ENCODE measurements around the gene MALRD1. TPM values are rescaled to one million over a fixed set of nuclear protein-coding genes. Genes with fewer than 3 reads are reported as not detected.
"Not testable (repeated sequence)": the region's sequence is repeated elsewhere in the genome, so short reads cannot be mapped to it uniquely, and the experiment has no call there.

The MALRD1 gene
- total and polyA plus RNA-seq, 3 donors from 2014 or later: 3.3 to 26.7 (median 19.3) TPM

DNA sequence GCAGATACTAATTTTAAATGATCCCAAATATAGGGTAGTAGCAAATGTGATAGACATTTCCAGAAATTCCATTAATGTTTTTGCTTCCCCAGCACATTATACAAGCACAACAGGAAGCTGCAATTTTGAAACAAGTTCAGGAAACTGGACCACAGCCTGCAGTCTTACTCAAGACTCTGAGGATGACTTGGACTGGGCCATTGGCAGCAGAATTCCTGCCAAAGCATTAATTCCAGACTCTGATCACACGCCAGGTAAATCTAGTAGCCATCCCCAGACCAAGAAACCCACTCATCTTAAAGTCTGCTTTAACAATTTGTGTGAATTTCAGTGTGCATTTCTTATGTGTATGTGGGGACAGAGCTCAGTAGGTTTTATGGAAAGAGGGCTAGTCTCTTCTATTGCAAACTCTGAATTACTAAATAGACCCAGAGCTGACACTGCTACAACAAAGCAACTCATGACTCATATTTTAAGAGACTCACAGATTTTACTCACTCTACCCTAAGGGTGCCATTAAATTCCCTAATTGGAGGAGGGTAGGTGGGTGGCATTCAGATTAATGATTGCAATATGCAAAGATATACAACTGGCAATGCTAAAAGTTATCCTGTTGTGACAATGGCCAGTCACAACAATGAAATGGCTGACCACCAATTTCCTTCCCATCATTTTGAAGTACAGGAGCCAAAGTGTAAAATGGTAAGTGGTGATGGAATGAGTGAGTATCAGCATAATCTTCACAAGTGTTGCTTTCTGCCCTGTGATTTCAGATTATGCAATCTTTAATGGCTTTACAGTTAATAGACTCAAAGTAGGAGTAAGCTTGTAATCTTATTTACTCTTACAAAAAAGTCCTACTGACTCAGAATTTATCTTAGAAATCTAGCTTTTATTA is 450.0 kb downstream of the MALRD1 start:
- H3K9me3 ChIP-seq: no peaks in the 10 kb centered on the region
- intact Hi-C loops (cut with DNase I; ENCODE audit: low total_unique reads): no loop called here
- no peak overlapping the region for H3K4me3 ChIP-seq
- TF ChIP-seq, protein P1, sequence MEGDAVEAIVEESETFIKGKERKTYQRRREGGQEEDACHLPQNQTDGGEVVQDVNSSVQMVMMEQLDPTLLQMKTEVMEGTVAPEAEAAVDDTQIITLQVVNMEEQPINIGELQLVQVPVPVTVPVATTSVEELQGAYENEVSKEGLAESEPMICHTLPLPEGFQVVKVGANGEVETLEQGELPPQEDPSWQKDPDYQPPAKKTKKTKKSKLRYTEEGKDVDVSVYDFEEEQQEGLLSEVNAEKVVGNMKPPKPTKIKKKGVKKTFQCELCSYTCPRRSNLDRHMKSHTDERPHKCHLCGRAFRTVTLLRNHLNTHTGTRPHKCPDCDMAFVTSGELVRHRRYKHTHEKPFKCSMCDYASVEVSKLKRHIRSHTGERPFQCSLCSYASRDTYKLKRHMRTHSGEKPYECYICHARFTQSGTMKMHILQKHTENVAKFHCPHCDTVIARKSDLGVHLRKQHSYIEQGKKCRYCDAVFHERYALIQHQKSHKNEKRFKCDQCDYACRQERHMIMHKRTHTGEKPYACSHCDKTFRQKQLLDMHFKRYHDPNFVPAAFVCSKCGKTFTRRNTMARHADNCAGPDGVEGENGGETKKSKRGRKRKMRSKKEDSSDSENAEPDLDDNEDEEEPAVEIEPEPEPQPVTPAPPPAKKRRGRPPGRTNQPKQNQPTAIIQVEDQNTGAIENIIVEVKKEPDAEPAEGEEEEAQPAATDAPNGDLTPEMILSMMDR (IDR thresholded peaks at IDR 0.05): no peak
- TF ChIP-seq POLR2A (IDR thresholded peaks at IDR 0.05): no peak
- H3K27me3 ChIP-seq: no peaks in the 10 kb centered on the region
- DNase-seq: no peak
- H3K4me1 ChIP-seq: no peaks in the 10 kb centered on the region
- H3K36me3 ChIP-seq (ENCODE audit: low read depth, missing control alignments): no peaks in the 10 kb centered on the region
- WGBS, 2 donors: 89 to 100% methylated on average over 1 of the region's 1 CpG
- no peak overlapping the region for H3K27ac ChIP-seq

DNA sequence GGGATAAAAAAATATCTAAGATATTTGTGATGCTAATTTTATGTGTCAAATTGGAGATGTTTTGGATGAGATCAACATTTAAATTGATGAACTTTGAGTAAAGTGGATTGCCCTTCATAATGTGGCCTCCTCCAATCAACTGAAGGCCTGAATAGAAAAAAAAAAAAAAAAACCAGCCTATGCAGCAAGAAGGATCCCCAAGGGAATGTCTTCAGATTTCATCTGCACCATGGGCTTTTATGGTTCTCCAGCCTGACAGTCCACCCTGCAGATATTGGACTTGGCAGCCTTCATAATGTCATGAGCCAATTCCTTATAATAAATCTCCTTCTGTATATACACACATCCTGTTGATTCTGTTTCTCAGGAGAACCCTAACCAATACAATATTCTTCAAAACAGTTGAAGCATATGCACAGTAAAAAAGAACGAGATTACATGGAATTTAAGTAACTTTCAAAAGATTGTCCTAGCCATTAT is 450.7 kb downstream of the MALRD1 start:
- 78 to 87% methylated on average over 1 of the region's 1 CpG for WGBS, 2 donors
- H3K9me3 ChIP-seq: no peaks in the 10 kb centered on the region
- intact Hi-C loops (cut with DNase I; ENCODE audit: low total_unique reads): no loop called here
- TF ChIP-seq POLR2A (IDR thresholded peaks at IDR 0.05): no peak
- TF ChIP-seq, protein P1 (IDR thresholded peaks at IDR 0.05): no peak
- no peak overlapping the region for H3K27ac ChIP-seq
- DNase-seq: no peak
- H3K4me3 ChIP-seq: no peak overlapping the region
- no peaks in the 10 kb centered on the region for H3K36me3 ChIP-seq (ENCODE audit: low read depth, missing control alignments)
- H3K4me1 ChIP-seq: no peaks in the 10 kb centered on the region
- H3K27me3 ChIP-seq: no peaks in the 10 kb centered on the region

DNA sequence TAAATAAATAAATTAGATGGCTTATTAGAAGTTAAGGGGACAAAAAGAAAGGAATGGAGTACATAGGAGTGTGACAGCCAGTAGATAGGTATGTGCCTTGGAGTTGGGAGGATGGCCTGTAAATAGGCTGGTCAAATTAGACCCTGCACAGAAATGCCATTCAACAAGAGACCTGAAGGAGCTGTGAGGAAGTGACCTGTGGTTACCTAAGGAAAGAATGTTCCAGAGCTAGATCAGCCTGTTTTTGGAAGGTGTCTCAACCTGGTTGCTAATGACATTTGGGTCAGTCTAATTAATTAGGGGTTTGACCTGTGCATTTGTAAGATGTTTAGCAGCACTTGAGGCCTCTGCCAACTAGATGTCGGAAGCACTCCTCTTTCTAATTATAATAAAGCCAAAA is 452.4 kb downstream of the MALRD1 start:
- H3K36me3 ChIP-seq (ENCODE audit: low read depth, missing control alignments): no peaks in the 10 kb centered on the region
- no peaks in the 10 kb centered on the region for H3K4me1 ChIP-seq
- intact Hi-C loops (cut with DNase I; ENCODE audit: low total_unique reads): no loop called here
- no peak for DNase-seq
- no peaks in the 10 kb centered on the region for H3K9me3 ChIP-seq
- no peak overlapping the region for H3K27ac ChIP-seq
- WGBS, 2 donors: 89 to 100% methylated on average over 1 of the region's 1 CpG
- H3K27me3 ChIP-seq: no peaks in the 10 kb centered on the region
- H3K4me3 ChIP-seq: no peak overlapping the region
- TF ChIP-seq POLR2A (IDR thresholded peaks at IDR 0.05): no peak
- TF ChIP-seq, protein P1 (IDR thresholded peaks at IDR 0.05): no peak

DNA sequence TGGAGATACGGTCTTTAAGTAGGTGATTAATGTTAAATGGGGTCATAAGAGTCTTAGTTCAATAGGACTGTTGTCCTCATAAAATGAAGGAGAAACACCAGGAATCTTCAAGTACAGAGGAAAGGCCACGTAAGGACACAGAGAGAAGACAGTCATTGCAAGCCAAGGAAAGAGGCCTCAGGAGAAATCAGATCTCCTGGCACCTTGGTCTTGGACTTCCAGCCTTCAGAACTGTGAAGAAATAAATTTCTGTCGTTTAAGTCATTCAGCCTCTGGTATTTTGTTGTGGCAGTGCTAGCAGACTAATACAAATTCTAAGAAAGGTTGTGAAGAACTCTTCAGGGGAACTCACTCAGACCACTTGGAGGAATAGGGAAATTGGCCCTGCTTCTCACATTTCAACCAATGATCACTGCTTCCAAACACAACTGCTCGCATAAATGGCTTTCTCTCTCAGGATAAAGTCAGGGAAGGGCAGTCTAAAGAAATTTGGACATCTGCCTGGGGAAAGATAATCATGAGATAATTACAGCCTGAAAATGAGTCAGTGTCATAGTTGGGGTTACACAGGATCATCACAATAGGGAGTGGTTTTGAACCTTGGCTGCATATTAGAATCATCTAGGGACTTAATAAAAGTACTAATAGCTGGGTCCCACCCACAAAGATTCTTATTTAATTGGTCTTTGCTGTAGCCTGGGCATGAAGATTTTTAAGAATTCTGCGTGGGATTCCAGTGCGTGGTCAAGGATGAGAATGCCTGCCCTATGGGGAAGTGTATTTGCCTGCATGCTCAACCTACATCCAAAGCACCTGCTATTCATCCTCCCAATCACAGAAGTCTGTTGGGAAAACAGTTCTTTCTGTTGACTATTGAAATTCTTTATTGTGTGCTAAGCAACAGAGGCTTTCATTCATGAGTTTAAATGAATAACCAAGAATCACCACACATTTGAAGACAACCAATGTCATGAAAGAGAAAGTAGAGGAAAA is 457.0 kb downstream of the MALRD1 start:
- WGBS, 2 donors: 84 to 87% methylated on average over 6 of the region's 6 CpGs
- no peaks in the 10 kb centered on the region for H3K27me3 ChIP-seq
- H3K36me3 ChIP-seq (ENCODE audit: low read depth, missing control alignments): no peaks in the 10 kb centered on the region
- no peaks in the 10 kb centered on the region for H3K9me3 ChIP-seq
- no peak overlapping the region for H3K4me3 ChIP-seq
- no peak overlapping the region for H3K27ac ChIP-seq
- no peak for TF ChIP-seq POLR2A (IDR thresholded peaks at IDR 0.05)
- TF ChIP-seq, protein P1 (IDR thresholded peaks at IDR 0.05): no peak
- no peak for DNase-seq
- intact Hi-C loops (cut with DNase I; ENCODE audit: low total_unique reads): no loop called here
- no peaks in the 10 kb centered on the region for H3K4me1 ChIP-seq

DNA sequence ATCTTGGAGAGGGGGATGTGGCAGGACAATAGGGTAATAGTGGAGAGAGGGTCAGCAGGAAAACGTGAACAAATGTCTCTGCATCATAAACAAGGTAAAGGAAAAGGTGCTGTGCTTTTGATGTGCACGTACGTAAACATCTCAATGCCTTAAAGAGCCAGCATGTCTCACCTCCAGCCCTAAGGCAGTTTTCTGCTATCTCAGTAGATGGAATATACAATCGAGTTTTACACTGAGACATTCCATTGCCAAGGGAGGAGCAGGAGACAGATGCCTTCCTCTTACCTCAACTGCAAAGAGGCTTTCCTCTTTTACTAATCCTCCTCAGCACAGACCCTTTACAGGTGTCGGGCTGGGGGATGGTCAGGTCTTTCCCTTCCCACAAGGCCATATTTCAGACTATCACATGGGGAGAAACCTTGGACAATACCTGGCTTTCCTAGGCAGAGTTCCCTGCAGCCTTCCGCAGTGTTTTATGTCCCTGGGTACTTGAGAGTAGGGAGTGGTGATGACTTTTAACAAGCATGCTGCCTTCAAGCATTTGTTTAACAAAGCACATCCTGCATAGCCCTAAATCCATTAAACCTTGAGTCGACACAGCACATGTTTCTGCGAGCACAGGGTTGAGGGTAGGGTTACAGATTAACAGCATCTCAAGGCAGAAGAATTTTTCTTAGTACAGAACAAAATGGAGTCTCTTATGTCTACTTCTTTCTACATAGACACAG is 461.6 kb downstream of the MALRD1 start:
- intact Hi-C loops (cut with DNase I; ENCODE audit: low total_unique reads); H3K9me3 ChIP-seq; H3K4me1 ChIP-seq; H3K27ac ChIP-seq; H3K36me3 ChIP-seq (ENCODE audit: low read depth, missing control alignments); DNase-seq; H3K27me3 ChIP-seq; H3K4me3 ChIP-seq: not testable (repeated sequence)
- WGBS, 2 donors: 66 to 71% methylated on average over 8 of the region's 8 CpGs
